NCI-H510A (cell line): Measurements from ENCODE around the gene ZSWIM7.

Source experiments
- DNase-seq: peaks from one replicate; lab custom pipeline; 2025; lab: John Stamatoyannopoulos, UW

The ZSWIM7 gene, protein sequence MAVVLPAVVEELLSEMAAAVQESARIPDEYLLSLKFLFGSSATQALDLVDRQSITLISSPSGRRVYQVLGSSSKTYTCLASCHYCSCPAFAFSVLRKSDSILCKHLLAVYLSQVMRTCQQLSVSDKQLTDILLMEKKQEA

DNA sequence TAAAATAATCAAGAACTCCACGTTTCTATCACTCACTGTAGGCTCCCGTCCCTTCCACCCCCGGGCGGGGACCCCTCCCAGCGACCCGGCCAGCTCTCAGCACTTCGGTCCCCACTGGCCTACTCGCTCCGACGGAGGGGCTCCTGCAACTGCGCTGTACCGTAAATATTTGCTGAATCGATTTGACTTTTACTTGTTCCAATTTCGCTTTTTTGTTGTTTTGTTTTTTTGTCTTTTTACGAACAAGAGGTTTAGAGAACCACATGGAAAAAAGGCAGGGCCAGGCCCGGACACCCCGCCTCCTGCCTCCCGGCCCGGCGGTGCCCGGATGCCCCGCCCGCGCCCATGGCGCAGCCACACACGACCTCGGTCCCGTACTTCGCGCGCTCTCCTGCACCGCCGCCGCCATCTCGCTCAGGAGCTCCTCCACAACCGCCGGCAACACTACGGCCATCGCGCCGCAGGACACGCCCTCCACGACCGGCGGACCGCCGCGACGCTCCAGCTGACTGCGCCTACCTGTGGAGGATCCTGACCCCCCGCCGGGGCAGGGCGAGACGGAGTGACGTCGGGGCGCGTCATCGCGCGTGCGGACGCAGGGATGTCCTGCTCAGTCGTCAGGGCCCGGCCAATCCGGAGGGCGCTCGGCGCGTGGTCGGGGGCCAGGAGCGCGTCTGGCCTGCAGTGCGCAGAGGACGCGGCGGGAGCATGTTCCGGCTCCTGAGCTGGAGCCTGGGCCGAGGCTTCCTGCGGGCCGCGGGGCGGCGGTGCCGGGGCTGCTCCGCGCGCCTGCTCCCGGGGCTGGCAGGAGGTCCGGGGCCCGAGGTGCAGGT, at the start of gene ZSWIM7, which contains the start of gene TTC19:
Gene ZSWIM7, minus strand, starts transcription at position 564 of the 833 bp plus-strand sequence. Its CDS starts 110 bp downstream, at position 454.
Gene TTC19, plus strand, starts transcription at position 684 of the 833 bp plus-strand sequence. Its CDS starts 25 bp downstream, at position 709.
- DNase-seq = peak; percentile 96

DNA sequence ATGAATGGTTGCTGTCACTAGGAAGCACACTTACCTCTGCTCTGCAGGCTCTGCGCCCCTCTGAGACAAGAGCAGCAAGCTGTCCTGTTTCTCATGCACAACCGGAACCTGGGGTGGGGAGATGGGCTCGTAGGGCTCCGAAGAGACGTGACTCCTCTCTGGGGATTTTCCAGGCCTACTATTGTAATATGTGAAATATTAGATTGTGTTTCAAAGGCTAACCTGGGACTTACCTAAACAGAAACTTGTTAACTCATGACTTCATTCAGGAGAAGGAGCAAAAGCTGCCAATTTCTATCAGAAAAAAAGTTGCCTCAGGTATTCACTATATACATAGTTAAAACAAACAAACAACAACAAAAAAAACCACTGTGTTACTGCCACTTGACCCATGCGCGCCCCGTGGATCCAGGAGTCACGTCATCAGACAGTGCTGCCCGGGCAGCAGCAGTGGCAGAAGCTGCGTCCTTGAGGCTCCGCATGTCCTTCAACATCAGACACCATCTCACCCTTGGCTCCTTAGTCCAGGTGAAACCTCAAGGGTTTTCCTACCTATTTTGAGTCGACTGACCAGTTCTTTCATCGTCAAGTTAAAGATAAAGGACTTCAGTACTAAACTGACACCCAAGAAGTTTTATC, 49.4 kb upstream of the ZSWIM7 start:
- no peak for DNase-seq

DNA sequence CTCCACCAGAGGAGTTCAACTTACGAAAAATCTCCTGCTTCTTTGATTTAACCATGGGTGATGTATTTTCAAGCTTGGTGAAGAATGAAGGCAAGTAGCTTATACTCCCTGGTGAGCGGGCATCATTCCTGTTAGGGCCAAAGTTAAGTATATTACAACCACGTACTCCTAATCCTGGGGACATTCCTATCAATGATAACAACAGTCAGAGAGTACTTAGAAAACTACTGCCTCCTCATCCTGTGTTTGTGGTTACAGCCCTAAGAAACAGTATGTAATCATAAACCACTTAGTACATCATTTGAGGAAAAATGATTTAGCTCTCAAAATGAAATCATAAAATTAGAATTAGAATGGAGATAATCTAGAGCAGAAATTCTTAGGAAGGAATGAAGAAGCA, 47.5 kb upstream of the ZSWIM7 start:
- no peak for DNase-seq

DNA sequence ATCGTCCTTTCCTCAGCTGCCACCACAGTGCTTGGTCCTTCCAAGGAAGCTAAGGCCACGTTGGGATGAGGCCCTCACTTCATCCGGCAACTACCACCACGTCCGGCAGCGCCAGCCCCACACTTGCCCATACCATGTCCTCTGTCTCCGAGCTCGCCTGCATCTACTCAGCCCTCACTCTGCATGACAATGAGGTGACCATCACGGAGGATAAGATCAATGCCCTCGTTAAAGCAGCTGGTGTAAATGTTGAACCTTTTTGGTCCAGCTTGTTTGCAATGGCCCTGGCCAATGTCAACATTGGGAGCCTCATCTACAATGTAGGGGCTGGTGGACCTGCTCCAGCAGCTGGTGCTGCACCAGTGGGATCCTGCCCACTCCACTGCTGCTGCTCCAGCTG, 45.0 kb upstream of the ZSWIM7 start:
- DNase-seq = no peak

DNA sequence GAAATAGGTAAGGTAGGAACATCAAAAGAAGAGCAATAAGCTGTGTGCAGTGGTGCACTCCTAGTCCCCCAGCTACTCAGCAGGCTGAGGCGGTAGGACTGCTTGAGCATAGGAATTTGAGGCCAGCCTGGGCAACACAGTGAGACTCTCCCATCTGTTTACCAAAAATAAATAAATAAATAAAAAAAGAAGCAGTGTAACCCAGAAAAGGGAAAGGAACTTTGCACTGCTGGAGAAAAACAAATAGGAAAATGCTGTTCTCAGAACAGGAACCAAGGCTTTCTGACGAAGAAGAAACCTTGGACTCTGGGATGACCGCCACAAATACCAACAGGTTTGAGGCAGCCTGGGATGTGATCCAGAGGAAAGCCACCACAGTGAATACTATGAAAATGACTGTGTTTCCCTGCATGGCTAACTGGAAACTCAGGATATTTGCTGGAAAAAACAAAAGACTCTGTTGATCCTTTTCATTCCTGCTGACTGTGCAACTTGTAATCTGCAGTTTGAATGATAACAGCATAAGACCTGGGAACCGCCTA, 41.3 kb upstream of the ZSWIM7 start:
- DNase-seq = no peak

DNA sequence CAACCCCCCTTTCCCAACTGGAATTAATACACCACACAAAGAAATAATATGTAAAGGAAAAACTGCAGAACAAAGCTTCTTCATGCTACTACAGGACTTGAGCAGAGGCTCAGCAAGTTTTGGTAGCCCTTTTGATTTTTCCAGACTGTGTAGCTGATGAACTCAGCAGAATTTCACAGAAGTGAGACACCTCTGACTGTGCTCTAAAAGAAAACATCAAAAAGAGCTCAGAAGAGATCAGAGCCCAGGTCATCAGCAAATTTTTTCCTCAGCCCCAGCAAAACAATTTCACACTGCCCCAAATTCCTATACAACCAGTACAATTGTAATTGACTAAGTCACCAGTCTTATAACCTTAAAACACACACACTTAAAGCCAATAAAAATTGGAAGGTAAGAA, 38.1 kb upstream of the ZSWIM7 start:
- DNase-seq = no peak

DNA sequence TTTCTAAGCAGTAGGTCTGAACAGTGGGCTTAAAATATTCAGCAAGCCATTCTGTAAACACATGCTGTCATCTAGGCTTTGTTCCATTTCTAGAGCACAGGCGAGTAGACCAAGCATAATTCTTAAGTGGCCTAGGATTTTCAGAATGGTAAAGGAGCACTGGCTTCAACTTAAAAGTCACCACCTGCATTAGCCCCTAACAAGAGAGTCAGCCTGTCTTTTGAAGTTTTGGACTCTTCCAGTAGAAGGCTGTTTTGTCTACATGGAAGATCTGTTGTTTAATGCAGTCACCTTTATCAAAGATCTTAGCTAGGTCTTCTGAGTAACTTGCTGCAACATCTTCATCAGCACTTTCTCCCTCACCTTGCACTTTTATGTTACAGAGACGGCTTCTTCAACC, 36.8 kb upstream of the ZSWIM7 start:
- no peak for DNase-seq

DNA sequence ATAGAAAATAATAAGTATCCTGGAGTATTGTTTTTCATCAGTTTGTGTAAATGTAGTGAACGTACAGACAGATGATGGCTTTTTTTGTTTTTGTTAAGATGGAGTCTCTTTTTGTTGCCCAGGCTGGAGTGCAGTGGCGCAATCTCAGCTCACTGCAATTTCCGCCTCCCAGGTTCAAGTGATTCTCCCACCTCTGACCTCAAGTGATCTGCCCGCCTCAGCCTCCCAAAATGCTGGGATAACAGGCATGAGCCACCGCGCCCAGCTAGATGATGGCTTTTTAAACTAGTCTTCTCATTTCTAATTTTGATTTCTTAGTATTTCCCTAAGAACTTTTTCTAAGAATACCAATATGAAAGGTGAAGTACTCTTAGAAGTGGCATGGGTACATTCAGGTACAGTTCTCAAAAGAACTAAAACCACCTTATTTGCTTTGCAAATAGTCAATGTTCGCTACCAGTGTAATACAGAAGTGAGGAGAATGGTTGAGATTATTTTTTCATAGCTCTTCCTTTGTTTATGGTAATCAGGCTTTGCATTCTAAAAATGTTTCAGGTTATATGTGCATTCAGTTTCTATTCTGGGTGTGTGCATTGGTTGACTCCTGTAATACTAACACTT, 34.3 kb upstream of the ZSWIM7 start:
- no peak for DNase-seq

DNA sequence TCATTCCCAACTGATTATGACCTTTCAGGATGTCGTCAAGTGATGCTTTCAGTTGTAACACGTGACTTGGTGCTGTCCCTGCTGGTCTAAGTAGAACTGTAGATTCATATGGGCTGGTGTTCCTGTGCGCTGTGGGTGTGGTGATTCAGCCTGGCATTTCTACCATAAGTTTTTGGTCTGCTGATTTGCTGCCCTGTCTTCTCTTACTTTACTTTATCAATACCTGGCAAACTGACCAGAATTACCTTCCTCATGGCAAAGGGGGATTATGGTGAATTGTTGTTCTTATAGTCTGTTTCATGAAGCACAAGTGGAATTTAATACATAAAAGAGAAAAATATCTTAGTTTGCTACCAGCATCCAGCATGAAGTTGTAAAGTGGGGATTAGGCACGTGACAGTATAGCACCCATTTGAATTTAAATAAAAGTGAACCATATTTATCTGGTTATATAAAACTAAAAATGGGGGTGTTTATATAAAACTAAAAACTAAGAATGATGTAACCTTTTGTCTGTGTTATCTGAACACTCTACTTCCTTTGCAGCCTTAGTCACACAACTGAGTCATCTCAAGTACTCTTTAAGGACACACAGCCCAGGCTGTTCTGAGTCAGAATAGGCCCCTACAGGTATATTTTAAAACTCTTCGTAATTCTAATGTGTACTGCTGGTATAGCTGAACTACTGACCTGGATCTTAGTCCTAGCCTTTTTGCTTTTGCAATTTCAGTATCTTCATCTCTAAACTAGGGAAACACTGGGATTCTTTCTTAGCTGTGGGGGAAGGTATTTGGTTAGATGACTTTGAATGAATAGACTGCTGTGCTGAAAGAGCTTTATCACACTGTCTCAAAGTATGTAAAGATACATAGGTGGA, 28.4 kb upstream of the ZSWIM7 start:
- no peak for DNase-seq

DNA sequence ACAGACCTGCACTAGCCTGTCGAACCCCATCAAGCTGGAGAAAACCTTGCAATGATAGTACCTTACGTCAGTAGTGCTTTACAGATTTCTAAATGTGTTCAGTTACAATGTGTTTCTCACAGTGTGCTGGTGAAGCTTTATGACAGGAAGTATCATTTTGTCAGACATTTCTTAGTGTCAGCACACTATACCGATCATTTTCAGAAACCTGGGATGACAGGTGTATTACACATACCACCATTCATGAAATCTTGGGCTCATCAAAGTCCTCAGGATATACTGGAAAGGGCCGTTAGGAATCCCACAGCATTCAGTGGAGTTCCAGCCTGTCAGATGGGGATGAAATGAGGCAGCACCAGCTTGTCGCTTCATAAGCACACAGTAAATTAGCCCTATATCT, 27.4 kb upstream of the ZSWIM7 start:
- no peak for DNase-seq

DNA sequence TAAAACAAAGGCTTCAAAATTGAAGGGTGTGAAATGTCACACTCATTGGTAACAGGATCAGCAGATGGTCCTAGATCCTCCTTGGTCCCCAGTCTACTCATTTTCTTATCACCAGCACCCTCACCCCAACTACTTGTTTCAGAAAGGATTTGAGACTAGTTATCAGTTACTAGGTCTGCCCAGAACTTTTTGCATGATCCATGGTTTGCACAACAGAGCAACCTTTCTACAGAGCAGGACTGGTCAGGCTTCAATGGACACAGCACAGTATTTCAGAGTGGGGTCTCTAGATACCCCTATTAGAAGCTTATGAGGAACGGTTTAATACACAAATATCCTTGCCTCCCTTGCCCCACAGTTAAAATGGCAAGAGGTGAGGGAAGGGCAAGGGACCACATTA, 25.7 kb upstream of the ZSWIM7 start:
- DNase-seq = no peak

DNA sequence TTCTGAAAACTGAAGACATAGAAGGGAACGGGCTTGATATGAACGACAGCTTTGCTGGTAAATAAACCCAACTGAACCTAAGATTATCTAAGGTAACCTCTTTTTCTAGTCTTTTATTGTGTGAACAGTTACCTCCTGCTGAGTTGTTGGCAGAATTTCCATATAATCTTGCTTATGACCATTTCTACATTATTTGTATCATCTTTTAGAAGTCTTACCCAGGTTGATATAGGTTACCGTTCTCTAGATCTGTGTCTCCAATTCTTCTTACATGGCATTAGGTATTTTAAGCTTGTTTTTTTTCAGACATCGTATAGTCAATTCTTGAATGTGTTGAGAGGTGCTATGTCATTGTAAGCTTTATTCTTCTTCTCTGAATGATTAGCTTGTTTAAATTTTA, 24.4 kb upstream of the ZSWIM7 start:
- no peak for DNase-seq

DNA sequence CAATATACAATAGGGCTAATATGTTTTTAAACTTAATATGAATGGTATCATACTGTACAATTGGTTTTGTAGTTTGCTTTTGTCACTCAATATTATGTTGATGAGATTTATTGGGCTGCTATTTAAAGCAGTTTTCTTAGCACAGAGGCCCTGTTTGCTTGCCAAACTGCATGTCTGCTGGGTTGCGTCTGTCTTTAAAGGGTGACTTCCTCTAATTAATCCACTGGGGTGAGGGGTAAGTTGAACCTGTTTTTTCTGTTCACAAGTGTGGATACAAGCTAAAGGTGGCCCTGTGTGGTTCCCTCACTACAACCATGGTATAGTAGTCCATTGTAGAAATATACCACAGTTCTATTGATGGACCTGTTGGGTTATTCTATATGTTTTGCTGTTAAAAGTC, 19.8 kb upstream of the ZSWIM7 start:
- no peak for DNase-seq

DNA sequence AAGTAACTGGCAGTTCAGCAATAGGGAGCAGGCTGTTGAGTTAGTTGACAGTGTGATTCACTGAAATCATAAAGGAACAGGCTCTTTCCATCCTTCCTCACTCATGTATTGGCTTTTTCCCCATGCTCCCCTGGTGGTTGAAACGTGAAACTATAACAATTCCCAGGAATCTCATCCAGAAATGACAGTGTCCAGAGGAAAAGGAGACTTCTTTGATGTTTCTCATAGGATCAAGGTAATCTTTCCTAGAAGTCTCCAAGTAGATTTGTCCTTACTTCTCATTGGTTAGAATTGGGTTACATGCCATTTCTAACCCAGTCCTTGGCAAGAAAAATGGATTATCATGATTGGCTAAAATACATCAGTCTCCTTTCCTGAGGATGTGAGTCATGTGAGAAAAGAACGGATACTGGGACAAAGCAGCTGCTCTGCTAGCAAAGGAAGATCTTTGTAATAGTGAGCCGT, 14.5 kb upstream of the ZSWIM7 start:
- DNase-seq = no peak

DNA sequence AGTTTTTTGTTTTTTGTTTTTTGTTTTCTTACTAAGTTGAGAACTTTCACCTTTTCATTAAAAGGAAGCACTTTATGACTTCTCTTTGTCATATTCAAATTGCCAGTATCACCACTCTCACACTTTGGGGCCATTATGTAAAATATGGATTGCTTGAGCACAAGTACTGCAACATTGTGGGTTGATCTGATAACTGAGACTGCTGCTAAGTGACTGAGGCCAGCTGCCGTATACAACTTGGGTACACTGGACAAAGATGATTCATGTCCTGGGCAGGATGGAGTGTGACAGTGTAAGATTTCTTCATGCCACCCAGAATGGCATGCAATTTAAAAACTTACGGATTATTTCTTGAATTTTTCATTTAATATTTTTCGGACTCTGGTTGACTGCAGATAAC, 7.9 kb upstream of the ZSWIM7 start:
- DNase-seq = no peak

DNA sequence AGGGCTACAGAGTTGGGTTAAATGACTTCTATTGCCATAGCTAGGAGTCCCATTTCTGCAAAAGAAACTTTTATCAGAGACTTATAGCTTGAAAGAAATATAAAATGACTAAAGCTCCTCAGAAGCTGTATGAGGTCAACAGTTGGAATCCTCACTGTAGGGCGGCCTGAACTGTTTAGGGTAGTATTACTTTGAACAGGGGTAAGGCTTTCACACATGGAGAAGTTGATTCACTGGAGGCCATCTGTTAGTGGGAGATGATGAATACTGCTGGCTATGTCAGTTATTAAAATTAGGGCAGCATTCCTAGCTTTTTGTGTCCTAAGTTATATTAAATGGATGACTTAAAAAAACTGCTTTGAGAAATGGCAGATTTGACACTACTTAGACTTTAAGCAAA, 6.1 kb upstream of the ZSWIM7 start:
- no peak for DNase-seq

DNA sequence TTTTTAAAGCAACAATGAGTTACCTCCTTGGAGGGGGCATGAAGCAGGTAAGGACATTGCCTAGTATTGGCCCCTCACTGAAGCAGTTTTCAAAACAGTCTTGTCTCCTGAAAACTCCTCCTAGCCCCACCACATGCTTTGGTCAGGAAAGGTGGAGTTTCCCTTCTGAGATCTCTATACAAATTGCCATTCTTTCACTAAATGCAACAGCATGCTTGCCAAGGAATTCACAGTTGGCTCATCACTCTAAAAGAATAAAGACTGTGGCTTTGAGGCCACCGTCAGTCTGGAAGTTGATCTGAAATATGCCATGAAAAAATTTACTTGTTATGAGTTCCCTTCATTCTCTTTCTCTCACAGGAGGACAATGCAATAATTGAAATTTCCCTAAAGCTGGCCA, 4.3 kb upstream of the ZSWIM7 start:
- no peak for DNase-seq

DNA sequence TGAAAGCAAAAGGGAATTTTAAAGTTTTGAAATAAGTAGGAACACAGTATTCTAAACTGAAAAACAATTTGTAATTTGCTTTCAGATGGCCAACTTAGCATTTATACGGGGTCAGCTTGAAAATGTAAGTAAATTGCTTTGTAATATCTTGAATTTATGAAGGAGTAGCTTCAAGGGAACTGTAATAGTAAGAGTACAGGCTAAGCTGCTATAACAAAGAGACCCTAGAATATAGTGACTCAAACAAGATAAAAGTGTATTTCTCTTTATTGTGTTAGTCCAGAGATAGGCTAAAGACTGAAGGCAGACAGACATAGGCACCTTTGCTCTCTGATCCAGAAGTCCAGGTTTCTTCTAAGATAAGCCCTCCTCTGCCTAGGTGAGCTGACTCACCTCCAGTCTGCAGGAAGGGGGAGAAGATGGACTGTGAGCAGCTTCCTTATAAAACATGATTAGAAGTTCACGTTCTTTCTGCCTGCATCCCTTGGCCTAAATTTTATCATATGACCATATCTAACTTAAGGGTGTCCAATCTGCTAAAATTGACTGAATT, 3.3 kb upstream of the ZSWIM7 start:
- no peak for DNase-seq

DNA sequence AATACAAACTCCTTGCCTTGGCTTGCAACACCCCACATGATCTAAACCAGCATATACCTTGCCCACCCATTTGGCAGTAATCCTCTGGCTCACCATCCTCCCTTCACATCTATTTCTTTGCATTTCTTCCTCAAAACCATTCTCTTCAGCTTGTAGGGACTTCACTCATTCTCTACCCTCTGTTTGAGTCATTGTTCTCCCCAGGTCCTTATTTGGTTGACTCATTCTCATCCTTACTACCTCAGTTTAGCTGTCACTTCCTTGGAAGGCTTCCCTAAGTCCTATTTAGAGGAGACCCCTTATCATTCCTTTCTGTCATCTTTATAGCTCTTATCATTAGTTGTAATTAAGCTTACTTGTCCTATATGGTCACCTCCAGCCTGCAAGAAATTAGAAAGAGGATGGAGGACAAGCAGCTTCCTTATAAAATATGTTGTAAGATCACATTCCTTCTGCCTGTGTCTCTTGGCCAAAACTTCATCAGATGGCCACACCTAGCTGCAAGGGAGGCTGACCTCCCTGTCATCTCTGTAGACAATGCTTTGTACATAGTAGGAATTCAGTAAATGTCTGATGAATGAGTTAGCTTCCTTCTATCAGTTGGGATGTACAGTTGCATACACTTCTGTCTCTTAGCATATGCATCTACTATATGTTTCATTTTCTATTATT, 1.9 kb upstream of the ZSWIM7 start:
- no peak for DNase-seq
